LNCAP (cell line): ENCODE data around the gene CNOT6.

Experiments
- TF ChIP-seq, protein P1 (sequence below): fragments of 450-650 bp; IDR thresholded peaks from 2 replicates; pipeline ENCODE4 v1.5.1; 2017; ENCODE audit warnings: mild to moderate bottlenecking

CNOT6 gene

DNA sequence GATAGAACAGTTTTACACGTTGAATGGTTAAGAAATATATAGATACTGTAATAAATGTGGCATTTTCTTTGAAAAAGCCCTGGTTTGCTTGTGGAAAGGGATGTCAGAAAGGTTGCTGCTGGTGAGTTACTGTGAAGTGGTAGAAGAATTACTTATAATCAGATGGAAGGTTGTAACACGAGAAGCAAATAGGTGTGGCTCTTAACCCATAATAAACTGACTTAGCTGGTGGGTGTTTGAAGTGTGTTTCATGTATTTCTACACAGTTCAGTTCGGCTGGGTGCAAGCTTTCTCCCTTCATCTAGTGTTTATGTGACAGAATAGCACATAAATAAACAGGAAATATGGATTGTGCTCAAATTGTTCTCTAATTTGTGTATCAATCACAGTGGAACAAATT lies 5.5 kb downstream of the CNOT6 start:
- TF ChIP-seq, protein P1, sequence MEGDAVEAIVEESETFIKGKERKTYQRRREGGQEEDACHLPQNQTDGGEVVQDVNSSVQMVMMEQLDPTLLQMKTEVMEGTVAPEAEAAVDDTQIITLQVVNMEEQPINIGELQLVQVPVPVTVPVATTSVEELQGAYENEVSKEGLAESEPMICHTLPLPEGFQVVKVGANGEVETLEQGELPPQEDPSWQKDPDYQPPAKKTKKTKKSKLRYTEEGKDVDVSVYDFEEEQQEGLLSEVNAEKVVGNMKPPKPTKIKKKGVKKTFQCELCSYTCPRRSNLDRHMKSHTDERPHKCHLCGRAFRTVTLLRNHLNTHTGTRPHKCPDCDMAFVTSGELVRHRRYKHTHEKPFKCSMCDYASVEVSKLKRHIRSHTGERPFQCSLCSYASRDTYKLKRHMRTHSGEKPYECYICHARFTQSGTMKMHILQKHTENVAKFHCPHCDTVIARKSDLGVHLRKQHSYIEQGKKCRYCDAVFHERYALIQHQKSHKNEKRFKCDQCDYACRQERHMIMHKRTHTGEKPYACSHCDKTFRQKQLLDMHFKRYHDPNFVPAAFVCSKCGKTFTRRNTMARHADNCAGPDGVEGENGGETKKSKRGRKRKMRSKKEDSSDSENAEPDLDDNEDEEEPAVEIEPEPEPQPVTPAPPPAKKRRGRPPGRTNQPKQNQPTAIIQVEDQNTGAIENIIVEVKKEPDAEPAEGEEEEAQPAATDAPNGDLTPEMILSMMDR = no peak

DNA sequence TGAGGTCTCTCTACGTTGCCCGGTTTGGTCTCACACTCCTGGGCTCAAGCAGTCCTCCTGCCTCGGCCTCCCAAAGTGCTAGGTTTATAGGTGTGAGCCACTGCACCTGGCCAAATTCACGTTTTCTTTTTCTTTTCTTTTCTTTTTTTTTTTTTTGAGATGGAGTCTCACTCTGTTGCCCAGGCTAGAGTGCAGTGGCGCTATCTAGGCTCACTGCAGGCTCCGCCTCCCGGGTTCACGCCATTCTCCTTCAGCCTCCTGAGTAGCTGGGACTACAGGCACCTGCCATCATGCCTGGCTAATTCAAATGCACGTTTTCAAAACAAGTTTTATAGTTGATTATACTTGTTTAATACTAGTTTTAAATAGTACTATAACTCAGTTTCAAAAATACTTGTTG lies 6.1 kb downstream of the CNOT6 start:
- TF ChIP-seq, protein P1 = peak; percentile 15; the same call in 1 of the 2 replicates

DNA sequence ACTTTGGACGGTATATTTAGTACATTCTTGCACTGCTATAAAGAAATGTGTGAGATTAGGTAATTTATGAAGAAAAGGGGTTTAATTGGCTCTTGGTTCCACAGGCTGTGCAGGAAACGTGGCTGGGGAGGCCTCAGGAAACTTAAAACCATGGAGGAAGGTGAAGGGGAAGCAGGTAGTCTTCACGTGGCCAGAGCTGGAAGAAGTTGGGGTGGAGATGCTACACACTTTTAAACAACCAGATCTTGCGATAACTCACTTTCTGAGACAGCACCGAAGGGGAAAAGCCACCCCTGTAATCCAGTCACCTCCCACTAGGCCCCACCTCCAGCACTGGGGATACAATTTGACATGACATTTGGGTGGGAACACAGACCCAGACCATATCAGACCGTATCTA lies 13.5 kb downstream of the CNOT6 start:
- TF ChIP-seq, protein P1 = no peak

DNA sequence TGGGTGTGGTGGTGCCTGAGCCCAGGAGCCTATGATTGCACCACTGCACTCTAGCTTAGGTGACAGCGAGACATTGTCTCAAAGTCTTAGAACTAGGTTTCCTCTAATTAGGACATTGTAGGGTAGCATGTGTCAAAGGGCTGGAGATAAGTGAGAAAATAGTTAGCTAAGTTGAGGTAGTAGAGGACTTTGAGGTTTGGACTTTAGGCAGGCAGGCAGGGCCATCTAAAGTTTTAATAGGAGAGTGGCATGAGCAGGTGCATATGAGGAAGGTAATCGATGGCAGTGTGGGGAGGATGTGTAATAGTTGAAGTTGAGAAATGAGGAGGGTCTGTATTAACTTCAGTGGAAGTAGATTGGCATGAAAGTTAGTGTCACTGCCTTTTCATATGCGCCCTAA lies 21.1 kb downstream of the CNOT6 start:
- TF ChIP-seq, protein P1 = no peak

DNA sequence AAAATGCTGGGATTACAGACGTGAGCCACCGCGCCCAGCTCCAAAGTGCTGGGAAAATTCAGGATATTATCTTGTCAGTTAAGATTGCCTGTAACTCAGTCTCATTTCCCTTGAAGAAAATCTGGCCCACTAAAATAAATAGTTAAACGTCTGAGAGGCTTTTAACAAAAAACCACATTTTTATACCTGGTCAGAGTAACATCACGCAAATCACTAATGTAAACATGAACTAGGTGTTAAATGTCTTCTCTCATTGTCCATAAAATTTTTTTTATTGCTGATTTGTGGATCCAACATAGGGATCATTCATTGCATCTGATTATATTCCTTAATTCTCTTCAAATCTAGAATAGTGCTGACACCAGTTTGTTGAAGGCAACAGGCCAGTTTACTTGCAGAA lies 22.3 kb downstream of the CNOT6 start:
- TF ChIP-seq, protein P1 = no peak

DNA sequence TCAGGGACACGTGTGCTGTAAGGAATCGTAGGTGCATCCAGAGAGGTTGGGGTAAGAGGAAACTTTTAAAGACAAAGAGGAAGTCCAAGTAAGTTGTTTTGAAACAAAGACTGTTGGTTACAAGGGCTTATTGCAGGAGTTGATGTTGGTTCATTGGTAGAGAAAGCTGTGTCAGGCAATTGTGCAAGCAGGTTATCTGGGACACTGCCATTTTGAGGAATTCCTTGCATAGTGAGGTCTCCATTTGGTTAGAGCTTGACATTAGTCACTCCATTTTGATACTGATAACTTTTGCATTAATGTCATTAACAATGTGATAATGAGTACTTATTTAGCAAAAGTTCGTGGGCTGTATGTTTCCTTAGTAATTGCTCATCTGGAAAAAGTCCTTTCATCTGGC lies 24.9 kb downstream of the CNOT6 start:
- TF ChIP-seq, protein P1 = no peak

DNA sequence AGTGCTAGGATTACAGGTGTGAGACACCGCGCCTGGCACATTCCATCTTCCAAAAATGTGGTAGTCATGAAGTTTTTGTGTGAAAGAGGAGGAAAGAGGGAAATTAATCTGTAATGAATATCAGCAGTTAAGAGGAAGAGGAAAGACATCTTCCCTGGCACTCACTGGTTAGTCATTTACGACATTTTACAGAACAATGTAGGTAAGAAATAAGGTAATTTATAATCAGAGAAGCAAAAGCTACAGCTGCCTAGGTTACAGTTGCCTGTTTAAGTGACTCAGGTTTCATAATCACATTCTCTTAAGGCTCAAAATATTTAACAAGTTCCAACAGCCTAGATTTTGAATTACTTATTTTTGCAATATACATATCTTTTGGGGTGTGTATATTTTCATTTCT lies 26.9 kb downstream of the CNOT6 start:
- TF ChIP-seq, protein P1 = no peak

DNA sequence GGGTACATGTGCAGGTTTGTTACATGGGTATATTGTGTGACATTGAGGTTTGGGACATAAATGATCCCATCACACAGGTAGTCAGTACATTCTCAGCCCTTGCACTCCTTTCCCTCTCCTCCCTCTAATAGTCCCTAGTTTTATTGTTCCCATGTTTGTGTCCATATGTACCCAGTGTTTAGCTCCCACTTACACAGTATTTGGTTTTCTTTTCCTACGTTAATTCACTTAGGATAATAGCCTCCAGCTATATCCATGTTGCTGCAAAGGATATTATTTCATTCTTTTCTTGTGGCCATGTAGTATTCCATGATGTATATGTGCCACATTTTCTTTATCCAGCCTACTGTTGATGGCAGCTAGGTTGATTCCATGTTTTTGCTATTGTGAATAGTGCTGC lies 27.4 kb downstream of the CNOT6 start:
- TF ChIP-seq, protein P1 = no peak
